HUES48 (cell line): Measurements from ENCODE around the gene SIN3B.

ENCODE experiments used
- H3K27ac ChIP-seq: one replicate; pipeline ENCODE4 v1.7.0; 2013; ENCODE audit warnings: low read depth, low read length, inconsistent platforms
- H3K27me3 ChIP-seq: 2 replicates; pipeline ENCODE4 v1.6.1; 2013; ENCODE audit warnings: mild to moderate bottlenecking, low read length; ENCODE audit not compliant: control insufficient read depth, insufficient read depth
- H3K36me3 ChIP-seq: 2 replicates; pipeline ENCODE4 v1.6.1; 2013; ENCODE audit warnings: low read length; ENCODE audit not compliant: control insufficient read depth, insufficient read depth
- H3K4me1 ChIP-seq: 2 replicates; pipeline ENCODE4 v1.6.1; 2013; ENCODE audit warnings: mild to moderate bottlenecking, low read length; ENCODE audit not compliant: control insufficient read depth, insufficient read depth
- H3K4me3 ChIP-seq: 2 replicates; pipeline ENCODE4 v1.5.1; 2013; ENCODE audit warnings: mild to moderate bottlenecking, low read depth, low read length
- H3K9ac ChIP-seq: 2 replicates; pipeline ENCODE4 v1.6.1; 2013; ENCODE audit warnings: mild to moderate bottlenecking, low read depth, low read length, moderate library complexity
- H3K9me3 ChIP-seq: 2 replicates; pipeline ENCODE4 v1.6.1; 2013; ENCODE audit warnings: low read length; ENCODE audit not compliant: control insufficient read depth, insufficient read depth

SIN3B gene

DNA sequence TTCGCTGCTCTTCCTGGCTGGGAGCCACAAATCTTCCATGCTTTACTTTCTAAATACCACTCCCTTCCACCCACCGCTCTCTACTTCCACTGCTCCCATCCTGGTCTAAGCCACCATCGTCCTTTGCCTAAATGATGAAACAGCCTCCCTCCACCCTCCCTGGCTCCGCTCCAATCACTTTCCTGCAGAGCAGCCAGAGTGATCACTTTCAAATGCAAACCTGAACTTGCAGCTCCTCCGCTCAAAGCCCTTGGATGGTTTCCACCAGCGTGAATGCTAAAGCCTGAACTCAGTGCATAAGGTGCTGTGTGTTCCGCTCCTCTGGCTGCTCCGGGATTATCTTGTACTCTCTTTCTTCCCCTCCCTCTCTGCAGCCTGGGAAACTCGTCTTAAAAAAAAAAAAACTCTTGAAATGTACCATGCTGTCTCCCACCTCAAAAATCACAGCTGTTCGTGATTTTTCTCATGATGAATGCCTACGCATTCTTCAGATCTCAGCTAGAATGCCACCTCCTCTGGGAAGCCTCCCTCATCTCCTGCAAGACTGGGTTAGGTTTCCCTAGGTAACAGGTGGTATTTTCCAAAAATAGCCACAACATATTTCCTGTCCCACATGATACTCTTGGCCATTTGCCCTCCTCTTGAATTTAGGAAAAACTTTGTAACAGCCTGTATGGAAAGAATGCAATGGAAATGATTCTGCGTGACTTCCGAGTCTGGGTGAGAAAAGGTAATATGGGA lies 3.7 kb upstream of the SIN3B start:
- H3K27ac ChIP-seq = peak overlapping the region; percentile 89
- H3K9me3 ChIP-seq = no peaks in the 10 kb centered on the region
- peaks cover 29% of the 10 kb centered on the region for H3K4me1 ChIP-seq
- peak overlapping the region; percentile 0; the same call in 1 of the 2 replicates for H3K9ac ChIP-seq
- no peaks in the 10 kb centered on the region for H3K27me3 ChIP-seq
- H3K4me3 ChIP-seq = peak overlapping the region; percentile 56
- no peaks in the 10 kb centered on the region for H3K36me3 ChIP-seq

- peaks cover 34% of the 10 kb centered on the region for H3K36me3 ChIP-seq
- H3K4me3 ChIP-seq = peak overlapping the region; percentile 89
- peak overlapping the region; percentile 64 for H3K9ac ChIP-seq
- no peaks in the 10 kb centered on the region for H3K9me3 ChIP-seq
- H3K27ac ChIP-seq = no peak overlapping the region
- H3K27me3 ChIP-seq = no peaks in the 10 kb centered on the region
- peaks cover 20% of the 10 kb centered on the region for H3K4me1 ChIP-seq
Observed at GRCh38 chr19:16829822-16830289, 658 bp downstream of the SIN3B start.

DNA sequence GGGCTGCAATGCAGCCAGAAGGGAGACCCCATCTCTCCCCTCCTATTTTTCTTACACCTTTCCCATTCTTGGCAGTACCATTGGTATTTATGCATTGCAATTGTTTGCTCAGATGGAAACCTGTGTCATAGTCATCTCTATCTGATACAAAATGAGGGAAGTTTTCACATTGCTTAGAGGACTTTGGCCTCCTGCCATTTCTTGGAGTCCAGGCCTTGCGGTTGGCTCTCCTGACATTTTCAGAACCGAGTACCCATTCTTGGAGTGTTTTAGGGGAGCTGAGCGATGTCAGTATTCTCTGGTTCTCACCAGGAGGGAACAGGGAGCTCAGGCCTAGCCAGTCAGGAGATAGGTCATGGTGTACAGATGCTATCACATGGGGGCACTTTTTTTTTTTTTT lies 1.5 kb downstream of the SIN3B start:
- H3K4me3 ChIP-seq = 0 out of 2 replicates have a peak overlapping the region, but pooled peaks have one; percentile 89
- H3K27ac ChIP-seq = no peak overlapping the region
- H3K4me1 ChIP-seq = peaks cover 14% of the 10 kb centered on the region
- no peaks in the 10 kb centered on the region for H3K27me3 ChIP-seq
- H3K36me3 ChIP-seq = peaks cover 40% of the 10 kb centered on the region
- H3K9me3 ChIP-seq = no peaks in the 10 kb centered on the region
- no peak overlapping the region for H3K9ac ChIP-seq

DNA sequence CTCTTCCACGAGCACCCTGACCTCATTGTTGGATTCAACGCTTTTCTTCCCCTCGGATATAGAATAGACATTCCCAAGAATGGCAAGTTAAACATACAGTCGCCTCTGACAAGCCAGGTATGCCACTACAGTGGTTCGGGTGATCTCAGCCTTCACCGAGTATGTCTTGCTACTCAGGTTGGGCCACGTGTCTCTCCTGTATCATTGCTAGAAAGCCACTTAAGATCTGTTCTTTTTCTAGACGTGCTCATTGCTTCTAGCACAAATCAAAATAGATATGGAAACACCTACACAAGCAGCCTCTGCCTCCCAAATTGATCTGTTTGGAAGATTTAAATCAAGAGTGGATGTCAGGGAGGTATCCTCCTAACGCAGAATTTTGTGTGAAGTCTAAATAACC lies 2.3 kb downstream of the SIN3B start:
- Histone ChIP-seq H3K9ac (no peak overlapping the region), H3K36me3 (peaks cover 49% of the 10 kb centered on the region), H3K9me3 (no peaks in the 10 kb centered on the region), H3K27ac (no peak overlapping the region), H3K27me3 (no peaks in the 10 kb centered on the region), H3K4me3 (no peak overlapping the region), H3K4me1 (peaks cover 7% of the 10 kb centered on the region)

DNA sequence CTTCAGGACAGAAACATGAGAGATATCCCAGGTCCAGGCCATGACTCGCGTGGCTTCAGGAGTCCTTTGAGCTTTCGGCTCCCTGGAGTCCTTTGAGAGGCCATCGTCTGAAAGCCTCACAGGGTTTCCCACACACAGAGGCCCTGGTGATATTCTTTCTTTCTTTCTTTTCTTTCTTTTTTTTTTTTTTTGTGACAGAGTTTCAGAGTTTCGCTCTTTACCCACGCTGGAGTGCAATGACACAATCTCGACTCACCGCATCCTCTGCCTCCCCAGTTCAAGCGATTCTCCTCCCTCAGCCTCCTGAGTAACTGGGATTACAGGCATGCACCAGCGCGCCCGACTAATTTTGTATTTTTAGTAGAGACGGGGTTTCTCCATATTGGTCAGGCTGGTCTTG lies 5.5 kb downstream of the SIN3B start:
- no peaks in the 10 kb centered on the region for H3K27me3 ChIP-seq
- no peaks in the 10 kb centered on the region for H3K9me3 ChIP-seq
- peaks cover 77% of the 10 kb centered on the region for H3K36me3 ChIP-seq
- no peaks in the 10 kb centered on the region for H3K4me1 ChIP-seq
- no peak overlapping the region for H3K4me3 ChIP-seq
- H3K9ac ChIP-seq = no peak overlapping the region; the same call in 1 of the 2 replicates
- no peak overlapping the region for H3K27ac ChIP-seq

DNA sequence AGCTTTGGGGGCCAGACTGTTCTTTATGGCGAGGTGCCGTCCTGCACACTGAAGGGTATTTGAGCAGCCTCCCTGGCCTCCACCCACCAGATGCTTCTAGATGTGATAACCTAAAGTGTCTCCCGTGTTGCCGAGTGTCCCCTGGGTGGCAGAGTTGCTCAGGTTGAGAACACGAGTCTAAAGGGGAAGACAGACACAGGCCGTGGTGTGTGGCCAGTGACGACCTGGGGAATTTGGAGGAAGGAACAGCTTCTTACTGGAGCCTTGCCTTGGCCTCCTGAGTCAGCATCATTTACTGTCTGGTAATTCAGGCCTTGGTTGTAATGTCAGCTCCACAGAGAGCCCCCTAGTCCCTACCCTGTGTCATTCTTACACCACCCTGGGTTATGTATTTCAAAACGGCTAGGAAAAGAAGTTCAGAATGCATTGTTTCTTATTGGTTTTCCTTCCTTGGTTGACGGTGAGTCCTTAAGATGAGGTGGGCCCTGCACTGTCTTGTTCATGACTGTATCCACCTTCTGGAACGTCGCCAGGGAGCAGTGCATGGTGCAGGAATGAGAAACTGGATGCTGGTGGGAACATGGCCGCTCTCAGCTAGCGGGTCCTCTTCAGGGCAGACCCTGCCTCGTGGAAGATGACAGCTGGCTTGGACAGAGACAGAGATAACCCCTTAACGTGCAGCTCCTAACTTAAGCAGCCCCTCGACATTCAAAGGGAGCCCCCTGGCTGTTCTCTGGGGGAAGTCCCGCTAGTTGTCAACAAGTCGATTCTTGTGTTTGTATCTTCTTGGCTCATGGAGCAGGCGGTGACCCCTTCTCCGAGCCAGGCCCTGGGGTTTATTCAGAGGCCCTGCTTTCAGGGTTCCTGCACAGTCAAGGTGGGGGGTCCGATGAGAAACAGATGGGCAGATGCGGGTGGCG lies 7.2 kb downstream of the SIN3B start:
- Histone ChIP-seq H3K27ac (no peak overlapping the region), H3K9ac (no peak overlapping the region), H3K9me3 (no peaks in the 10 kb centered on the region), H3K4me3 (no peak overlapping the region), H3K36me3 (peaks cover 91% of the 10 kb centered on the region), H3K27me3 (no peaks in the 10 kb centered on the region), H3K4me1 (no peaks in the 10 kb centered on the region)

GRCh38 chr19:16837035-16837362 lies 7.8 kb downstream of the SIN3B start:
- peaks cover 91% of the 10 kb centered on the region for H3K36me3 ChIP-seq
- H3K4me1 ChIP-seq = no peaks in the 10 kb centered on the region
- no peaks in the 10 kb centered on the region for H3K9me3 ChIP-seq
- no peak overlapping the region for H3K4me3 ChIP-seq
- H3K27ac ChIP-seq = no peak overlapping the region
- H3K9ac ChIP-seq = no peak overlapping the region
- no peaks in the 10 kb centered on the region for H3K27me3 ChIP-seq

- H3K27ac ChIP-seq = no peak overlapping the region
- H3K9ac ChIP-seq = no peak overlapping the region
- H3K9me3 ChIP-seq = no peaks in the 10 kb centered on the region
- H3K4me1 ChIP-seq = no peaks in the 10 kb centered on the region
- H3K27me3 ChIP-seq = no peaks in the 10 kb centered on the region
- H3K36me3 ChIP-seq = peaks cover 95% of the 10 kb centered on the region
- H3K4me3 ChIP-seq = no peak overlapping the region
Observed at GRCh38 chr19:16841391-16841926, 12.3 kb downstream of the SIN3B start.

DNA sequence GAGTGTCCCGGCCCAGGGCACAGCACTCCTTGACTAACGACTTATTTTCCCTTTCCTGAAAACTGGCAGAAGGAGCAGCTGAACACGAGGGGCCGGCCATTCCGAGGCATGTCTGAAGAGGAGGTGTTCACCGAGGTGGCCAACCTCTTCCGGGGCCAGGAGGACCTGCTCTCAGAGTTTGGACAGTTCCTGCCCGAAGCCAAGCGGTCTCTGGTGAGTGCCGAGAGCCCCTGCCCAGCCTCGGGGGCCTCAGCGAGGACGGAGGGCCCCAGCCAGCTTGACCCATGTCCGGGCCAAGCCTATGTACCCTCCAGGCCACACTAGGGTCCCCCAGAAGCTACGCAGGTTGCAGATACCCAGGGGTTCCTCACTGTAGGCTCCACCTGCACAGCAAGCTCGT lies 17.7 kb downstream of the SIN3B start:
- Histone ChIP-seq H3K27me3 (no peaks in the 10 kb centered on the region), H3K9me3 (no peaks in the 10 kb centered on the region), H3K9ac (no peak overlapping the region), H3K27ac (no peak overlapping the region), H3K36me3 (peaks cover 97% of the 10 kb centered on the region), H3K4me3 (no peak overlapping the region), H3K4me1 (no peaks in the 10 kb centered on the region)

- H3K27ac ChIP-seq = no peak overlapping the region
Observed at GRCh38 chr19:16847430-16847829, 18.2 kb downstream of the SIN3B start.

DNA sequence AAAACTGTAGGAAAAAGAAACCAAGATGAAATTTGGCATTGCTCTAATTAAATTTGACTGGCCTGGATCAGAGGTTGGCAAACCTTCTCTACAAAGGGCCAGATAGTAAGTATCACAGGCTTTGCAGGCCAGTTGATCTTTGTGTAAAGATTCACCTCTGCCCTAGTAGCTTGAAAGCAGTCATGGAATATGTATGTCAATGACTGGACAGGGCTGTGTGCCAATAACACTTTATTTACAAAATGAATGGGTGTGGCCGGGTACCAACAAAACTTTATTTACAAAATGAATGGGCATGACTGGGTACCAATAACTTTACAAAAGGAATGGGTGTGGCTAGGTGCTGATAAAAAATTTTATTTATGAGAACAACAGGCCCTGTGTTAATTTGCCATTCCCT lies 20.0 kb downstream of the SIN3B start:
- no peaks in the 10 kb centered on the region for H3K9me3 ChIP-seq
- H3K9ac ChIP-seq = no peak overlapping the region
- H3K4me1 ChIP-seq = no peaks in the 10 kb centered on the region
- H3K27me3 ChIP-seq = no peaks in the 10 kb centered on the region
- peaks cover 97% of the 10 kb centered on the region for H3K36me3 ChIP-seq
- H3K4me3 ChIP-seq = no peak overlapping the region
- H3K27ac ChIP-seq = no peak overlapping the region

More at GRCh38 chr19:16847430-16847829, 18.2 kb downstream of the SIN3B start:
- Histone ChIP-seq H3K4me3 (no peak overlapping the region), H3K4me1 (no peaks in the 10 kb centered on the region), H3K9ac (no peak overlapping the region), H3K27me3 (no peaks in the 10 kb centered on the region), H3K36me3 (peaks cover 97% of the 10 kb centered on the region), H3K9me3 (no peaks in the 10 kb centered on the region)
